Loucy (cell line): ENCODE data around the gene CD68.

ENCODE experiments used
- H2AFZ ChIP-seq: fragments of 200-600 bp; sonication (generic); 2 replicates; pipeline ENCODE4 v1.6.0; 2016; ENCODE audit warnings: antibody characterized with exemption, mild to moderate bottlenecking, low read length, moderate library complexity
- H3F3A ChIP-seq: fragments of 200-600 bp; 2 replicates; pipeline ENCODE4 v1.6.0; 2016; ENCODE audit warnings: antibody characterized with exemption, low read depth, mild to moderate bottlenecking
- H3K27me3 ChIP-seq: fragments of 200-600 bp; sonication (generic); 2 replicates; pipeline ENCODE4 v1.6.1; 2014; ENCODE audit warnings: low read length, mild to moderate bottlenecking; ENCODE audit not compliant: insufficient read depth, poor library complexity, severe bottlenecking
- H3K36me3 ChIP-seq: fragments of 200-600 bp; sonication (generic); 2 replicates; pipeline ENCODE4 v1.6.1; 2016; ENCODE audit warnings: low read length; ENCODE audit not compliant: insufficient read depth
- H3K4me1 ChIP-seq: fragments of 200-600 bp; sonication (generic); 2 replicates; pipeline ENCODE4 v1.5.1; 2014; ENCODE audit warnings: low read length, mild to moderate bottlenecking; ENCODE audit not compliant: insufficient read depth, poor library complexity, severe bottlenecking
- H3K4me2 ChIP-seq: fragments of 200-600 bp; sonication (generic); 2 replicates; pipeline ENCODE4 v1.6.0; 2014; ENCODE audit warnings: antibody characterized with exemption, low read length, low read depth, mild to moderate bottlenecking; ENCODE audit not compliant: poor library complexity, severe bottlenecking
- H3K4me3 ChIP-seq: fragments of 200-600 bp; sonication (generic); 2 replicates; pipeline ENCODE4 v1.5.1; 2014; ENCODE audit warnings: low read length, mild to moderate bottlenecking, mixed read lengths; ENCODE audit not compliant: poor library complexity, severe bottlenecking
- H3K79me2 ChIP-seq: fragments of 200-600 bp; sonication (generic); 2 replicates; pipeline ENCODE4 v1.6.1; 2014; ENCODE audit warnings: low read length; ENCODE audit not compliant: insufficient read depth
- H3K9ac ChIP-seq: fragments of 200-600 bp; sonication (generic); 2 replicates; pipeline ENCODE4 v1.6.0; 2014; ENCODE audit warnings: mild to moderate bottlenecking, low read depth, low read length, moderate library complexity; ENCODE audit not compliant: poor library complexity, severe bottlenecking
- H3K9me2 ChIP-seq: fragments of 200-600 bp; sonication (generic); replicated peaks from 2 replicates; pipeline ENCODE4 v1.6.1; 2016; ENCODE audit warnings: low read depth, low read length, mixed read lengths
- H3K9me3 ChIP-seq: fragments of 200-600 bp; sonication (generic); 2 replicates; pipeline ENCODE4 v1.6.1; 2014; ENCODE audit warnings: mild to moderate bottlenecking, antibody characterized with exemption, low read length, low read depth; ENCODE audit not compliant: insufficient read depth
- H4K20me1 ChIP-seq: fragments of 200-600 bp; sonication (generic); 2 replicates; pipeline ENCODE4 v1.6.0; 2014; ENCODE audit warnings: antibody characterized with exemption, low read length, mild to moderate bottlenecking; ENCODE audit not compliant: insufficient read depth, poor library complexity, severe bottlenecking
- EZH2phosphoT487 ChIP-seq: fragments of 200-600 bp; IDR thresholded peaks from 2 replicates; pipeline ENCODE4 v1.6.1; 2018; ENCODE audit warnings: antibody characterized with exemption, mild to moderate bottlenecking, moderate library complexity, borderline replicate concordance
- TF ChIP-seq, protein P1 (sequence below): fragments of 200-600 bp; sonication (generic); conservative IDR thresholded peaks from 2 replicates; pipeline ENCODE4 v1.5.1; 2014; ENCODE audit warnings: mild to moderate bottlenecking, antibody characterized with exemption, low read length

The CD68 gene

DNA sequence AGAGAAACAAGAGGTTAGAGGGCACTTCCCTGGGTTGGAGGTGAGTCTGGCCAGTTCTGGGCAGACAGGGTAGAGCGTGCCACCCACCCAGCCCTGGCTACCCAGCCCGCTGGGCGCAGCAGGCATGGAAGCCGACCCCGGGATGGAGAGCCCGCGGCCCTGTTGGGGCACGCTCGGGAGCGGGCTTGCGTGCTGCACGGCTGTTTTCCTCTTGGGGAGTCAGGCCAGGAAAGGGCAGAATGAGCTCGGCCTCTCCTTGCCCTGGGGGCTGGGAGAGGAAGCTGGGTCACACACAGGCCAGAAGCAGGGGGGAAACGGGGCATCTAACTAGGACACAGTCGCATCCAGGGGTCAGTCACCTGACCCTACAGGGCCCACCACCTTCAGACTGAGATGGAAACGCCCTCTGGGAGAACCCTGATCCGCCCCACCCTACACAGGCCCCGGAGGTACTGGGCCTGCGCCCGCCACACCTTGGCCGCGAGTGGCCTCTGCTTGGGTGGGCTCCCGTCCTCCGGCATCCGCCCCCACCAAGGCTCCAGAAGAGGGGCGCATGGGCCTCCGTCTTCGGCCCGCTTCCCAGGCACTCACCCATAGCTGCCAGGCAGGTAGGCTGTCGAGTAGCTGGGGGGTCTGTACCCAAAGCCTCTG lies 9.2 kb downstream of the CD68 start:
- TF ChIP-seq, protein P1, sequence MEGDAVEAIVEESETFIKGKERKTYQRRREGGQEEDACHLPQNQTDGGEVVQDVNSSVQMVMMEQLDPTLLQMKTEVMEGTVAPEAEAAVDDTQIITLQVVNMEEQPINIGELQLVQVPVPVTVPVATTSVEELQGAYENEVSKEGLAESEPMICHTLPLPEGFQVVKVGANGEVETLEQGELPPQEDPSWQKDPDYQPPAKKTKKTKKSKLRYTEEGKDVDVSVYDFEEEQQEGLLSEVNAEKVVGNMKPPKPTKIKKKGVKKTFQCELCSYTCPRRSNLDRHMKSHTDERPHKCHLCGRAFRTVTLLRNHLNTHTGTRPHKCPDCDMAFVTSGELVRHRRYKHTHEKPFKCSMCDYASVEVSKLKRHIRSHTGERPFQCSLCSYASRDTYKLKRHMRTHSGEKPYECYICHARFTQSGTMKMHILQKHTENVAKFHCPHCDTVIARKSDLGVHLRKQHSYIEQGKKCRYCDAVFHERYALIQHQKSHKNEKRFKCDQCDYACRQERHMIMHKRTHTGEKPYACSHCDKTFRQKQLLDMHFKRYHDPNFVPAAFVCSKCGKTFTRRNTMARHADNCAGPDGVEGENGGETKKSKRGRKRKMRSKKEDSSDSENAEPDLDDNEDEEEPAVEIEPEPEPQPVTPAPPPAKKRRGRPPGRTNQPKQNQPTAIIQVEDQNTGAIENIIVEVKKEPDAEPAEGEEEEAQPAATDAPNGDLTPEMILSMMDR: no peak
- no peak for TF ChIP-seq EZH2phosphoT487
- peaks cover 31% of the 10 kb centered on the region; the same call in 1 of the 2 replicates for H3K36me3 ChIP-seq
- no peak overlapping the region for H2AFZ ChIP-seq
- no peaks in the 10 kb centered on the region for H4K20me1 ChIP-seq
- no peaks in the 10 kb centered on the region for H3K27me3 ChIP-seq
- no peak overlapping the region for H3K9ac ChIP-seq
- H3K4me1 ChIP-seq: peaks cover 9% of the 10 kb centered on the region
- no peak overlapping the region for H3K4me3 ChIP-seq
- H3F3A ChIP-seq: no peaks in the 10 kb centered on the region
- no peaks in the 10 kb centered on the region for H3K9me3 ChIP-seq
- no peaks in the 10 kb centered on the region for H3K9me2 ChIP-seq
- H3K79me2 ChIP-seq: peaks cover 24% of the 10 kb centered on the region
- no peak overlapping the region for H3K4me2 ChIP-seq

DNA sequence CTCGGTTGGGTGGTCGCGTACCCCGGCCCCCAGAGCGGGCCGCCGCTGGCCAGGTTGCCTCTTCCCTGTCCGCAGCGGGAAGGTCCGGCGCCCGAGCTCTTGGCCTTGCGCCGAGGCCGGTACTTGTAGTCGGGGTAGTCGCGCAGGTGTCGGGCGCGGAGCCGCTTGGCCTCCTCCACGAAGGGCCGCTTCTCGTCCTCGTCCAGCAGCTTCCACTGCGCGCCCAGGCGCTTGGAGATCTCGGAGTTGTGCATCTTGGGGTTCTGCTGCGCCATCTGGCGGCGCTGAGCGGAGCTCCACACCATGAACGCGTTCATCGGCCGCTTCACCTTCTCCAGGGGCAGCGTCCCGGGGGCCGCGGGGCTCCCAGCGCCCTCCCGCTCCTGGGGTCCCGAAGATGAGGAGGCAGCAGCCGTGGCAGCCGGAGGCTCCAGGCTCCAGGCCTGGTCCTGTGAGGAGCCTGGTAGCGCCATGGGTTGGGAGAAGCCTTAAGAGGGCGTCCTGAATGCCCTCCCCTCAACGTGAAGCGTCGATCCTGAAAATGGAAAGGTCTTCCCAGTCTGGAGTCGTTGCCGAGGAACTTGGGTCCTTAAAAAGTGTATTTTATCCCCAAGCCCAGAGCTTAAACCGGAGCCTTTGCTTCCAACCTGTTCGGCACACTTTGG lies 9.9 kb downstream of the CD68 start:
- TF ChIP-seq EZH2phosphoT487: no peak
- no peaks in the 10 kb centered on the region for H3F3A ChIP-seq
- no peaks in the 10 kb centered on the region for H3K9me3 ChIP-seq

DNA sequence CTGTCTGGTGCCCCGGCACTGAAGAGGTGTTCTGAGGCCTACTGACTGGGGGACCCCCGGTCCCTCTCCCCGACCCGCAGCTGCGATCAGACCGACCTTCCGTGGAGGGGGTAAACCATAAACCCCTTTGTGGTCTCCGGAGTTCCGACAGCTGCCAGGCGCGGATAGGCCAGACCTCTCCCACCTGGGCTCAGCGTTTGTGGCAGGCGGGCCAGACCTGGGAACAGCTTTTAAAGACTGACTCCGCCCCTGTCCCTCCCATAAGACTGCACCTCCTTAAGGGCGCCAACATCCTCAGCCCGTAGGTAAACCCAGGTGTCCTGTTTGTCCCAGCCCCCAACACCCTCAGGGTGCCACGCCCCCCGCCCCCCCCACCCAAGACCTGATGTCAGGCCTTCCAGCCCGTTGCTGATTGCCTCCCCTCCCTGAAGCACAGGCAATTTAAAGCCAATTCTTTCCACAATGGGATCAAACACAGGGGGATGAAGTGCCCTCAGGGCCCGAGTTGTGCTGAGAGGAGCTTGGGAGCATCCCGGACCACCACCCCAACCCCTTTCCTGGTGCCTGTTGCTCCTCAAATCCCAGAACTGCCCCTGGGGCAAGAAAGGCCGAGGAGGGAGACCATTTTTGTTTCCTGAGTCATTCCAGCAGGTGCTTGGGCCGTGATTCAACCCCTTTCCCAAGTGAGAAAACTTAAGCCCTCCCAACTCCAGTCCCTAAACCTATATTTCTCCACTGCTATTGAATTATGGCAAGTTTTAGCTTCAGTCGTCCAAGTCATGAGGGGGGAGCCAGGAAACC lies 10.7 kb downstream of the CD68 start, which contains the start of gene SOX15:
TSS of gene SOX15 (minus strand) at position 204 of the 801 bp plus-strand sequence. CDS start 418 bp downstream, outside the sequence.
- Histone ChIP-seq H3K4me1 (no peaks in the 10 kb centered on the region), H3K9ac (no peak within 1 kb of the TSS), H4K20me1 (no peaks in the 10 kb centered on the region), H3K9me3 (no peaks in the 10 kb centered on the region), H2AFZ (no peak within 1 kb of the TSS), H3F3A (no peaks in the 10 kb centered on the region), H3K79me2 (peaks cover 13% of the 10 kb centered on the region; the same call in 1 of the 2 replicates), H3K36me3 (peaks cover 43% of the 10 kb centered on the region; the same call in 1 of the 2 replicates), H3K9me2 (no peaks in the 10 kb centered on the region), H3K4me2 (no peak within 1 kb of the TSS), H3K27me3 (no peaks in the 10 kb centered on the region), H3K4me3 (no peak within 1 kb of the TSS)
- no peak for TF ChIP-seq EZH2phosphoT487
- TF ChIP-seq, protein P1: no peak

More for the DNA sequence above, 9.9 kb downstream of the CD68 start:
- no peaks in the 10 kb centered on the region for H3K9me2 ChIP-seq
- H2AFZ ChIP-seq: no peak overlapping the region
- no peak overlapping the region for H3K9ac ChIP-seq
- no peaks in the 10 kb centered on the region for H3K27me3 ChIP-seq
- H4K20me1 ChIP-seq: no peaks in the 10 kb centered on the region
- peaks cover 38% of the 10 kb centered on the region; the same call in 1 of the 2 replicates for H3K36me3 ChIP-seq
- H3K4me2 ChIP-seq: no peak overlapping the region
- H3K79me2 ChIP-seq: peaks cover 20% of the 10 kb centered on the region
- peaks cover 6% of the 10 kb centered on the region for H3K4me1 ChIP-seq
- H3K4me3 ChIP-seq: no peak overlapping the region
